HL-60 (cell line): Measurements from ENCODE around the gene NRAP.

ENCODE experiments used
- CTCF ChIP-seq: IDR thresholded peaks from one replicate; pipeline ENCODE4 v1.5.1; 2011; ENCODE audit warnings: low read length, control low read depth, inconsistent platforms; ENCODE audit not compliant: insufficient read depth
- POLR2AphosphoS5 ChIP-seq: IDR thresholded peaks from 2 replicates; pipeline ENCODE4 v1.6.1; 2012; ENCODE audit warnings: low read depth
- REST ChIP-seq: IDR thresholded peaks from 2 replicates; pipeline ENCODE4 v1.6.1; 2012; ENCODE audit warnings: low read depth; ENCODE audit not compliant: insufficient replicate concordance

GRCh38 chr10:113613977-113614690, 49.7 kb downstream of the NRAP start:
- no peak for TF ChIP-seq CTCF
- no peak for TF ChIP-seq POLR2AphosphoS5
- no peak for TF ChIP-seq REST
